Loucy (cell line): ENCODE measurements around the gene MAPT.

Source experiments
- EZH2phosphoT487 ChIP-seq: fragments of 200-600 bp; IDR thresholded peaks from 2 replicates; pipeline ENCODE4 v1.6.1; 2018; ENCODE audit warnings: antibody characterized with exemption, mild to moderate bottlenecking, moderate library complexity, borderline replicate concordance
- TF ChIP-seq, protein P1 (sequence below): fragments of 200-600 bp; sonication (generic); conservative IDR thresholded peaks from 2 replicates; pipeline ENCODE4 v1.5.1; 2014; ENCODE audit warnings: mild to moderate bottlenecking, antibody characterized with exemption, low read length

DNA sequence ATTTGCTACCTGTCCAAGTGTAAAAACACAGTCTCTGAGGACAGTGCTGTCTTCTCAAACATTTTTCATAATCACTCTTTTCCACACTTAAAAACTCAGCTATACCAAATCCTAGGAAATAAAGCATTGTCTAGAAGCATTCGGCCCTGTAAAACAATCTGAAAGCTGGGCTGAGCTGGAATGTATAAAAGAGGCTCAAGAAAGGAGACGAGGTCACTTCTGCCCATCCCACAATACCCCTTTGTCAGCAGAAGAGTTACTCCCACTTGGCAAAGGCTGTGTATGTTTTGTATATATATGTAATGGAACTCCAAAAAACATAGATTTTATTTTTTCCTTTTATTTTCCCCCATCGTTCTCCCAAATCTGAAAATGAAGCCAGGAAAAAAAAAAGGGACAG lies 148.6 kb downstream of the MAPT start:
- TF ChIP-seq, protein P1, sequence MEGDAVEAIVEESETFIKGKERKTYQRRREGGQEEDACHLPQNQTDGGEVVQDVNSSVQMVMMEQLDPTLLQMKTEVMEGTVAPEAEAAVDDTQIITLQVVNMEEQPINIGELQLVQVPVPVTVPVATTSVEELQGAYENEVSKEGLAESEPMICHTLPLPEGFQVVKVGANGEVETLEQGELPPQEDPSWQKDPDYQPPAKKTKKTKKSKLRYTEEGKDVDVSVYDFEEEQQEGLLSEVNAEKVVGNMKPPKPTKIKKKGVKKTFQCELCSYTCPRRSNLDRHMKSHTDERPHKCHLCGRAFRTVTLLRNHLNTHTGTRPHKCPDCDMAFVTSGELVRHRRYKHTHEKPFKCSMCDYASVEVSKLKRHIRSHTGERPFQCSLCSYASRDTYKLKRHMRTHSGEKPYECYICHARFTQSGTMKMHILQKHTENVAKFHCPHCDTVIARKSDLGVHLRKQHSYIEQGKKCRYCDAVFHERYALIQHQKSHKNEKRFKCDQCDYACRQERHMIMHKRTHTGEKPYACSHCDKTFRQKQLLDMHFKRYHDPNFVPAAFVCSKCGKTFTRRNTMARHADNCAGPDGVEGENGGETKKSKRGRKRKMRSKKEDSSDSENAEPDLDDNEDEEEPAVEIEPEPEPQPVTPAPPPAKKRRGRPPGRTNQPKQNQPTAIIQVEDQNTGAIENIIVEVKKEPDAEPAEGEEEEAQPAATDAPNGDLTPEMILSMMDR = no peak
- TF ChIP-seq EZH2phosphoT487 = no peak
